Spleen (tissue), 7 donors: ENCODE measurements around the gene CATSPERD.

Experiments
- POLR2A ChIP-seq, 3 donors: fragments of 450-650 bp; IDR thresholded peaks; one replicate each; pipeline ENCODE4 v1.5.1; 2017; ENCODE audit warnings: antibody characterized with exemption in 3 of 3, mild to moderate bottlenecking in 1 of 3
- POLR2AphosphoS5 ChIP-seq, 3 donors: sonication (generic); formaldehyde crosslinking; IDR thresholded peaks; one replicate each; pipeline ENCODE4 v1.5.1; 2017; ENCODE audit warnings: antibody characterized with exemption in 3 of 3
- TF ChIP-seq, protein P1 (sequence below), 11 experiments: fragments of 200-600 bp in 7 of 11; fragments of 450-650 bp in 4 of 11; sonication (generic) in 4 of 11; IDR thresholded peaks in 8 of 11; conservative IDR thresholded peaks in 3 of 11; 1 replicate in 7 of 11; 2 replicates in 4 of 11; pipeline versions ENCODE4 v1.4.0 to v1.8.0; 2016 to 2021; ENCODE audit warnings: antibody characterized with exemption in 11 of 11, inconsistent platforms in 4 of 11, mild to moderate bottlenecking in 1 of 11
- donor health status: DM: no; HTN: no; CAD: no; lungs with moderate emphysema.
- donor health status: DM: no; HTN: no; CAD: no.
- donor health status: DM: no; HTN: no; CAD: no.

DNA sequence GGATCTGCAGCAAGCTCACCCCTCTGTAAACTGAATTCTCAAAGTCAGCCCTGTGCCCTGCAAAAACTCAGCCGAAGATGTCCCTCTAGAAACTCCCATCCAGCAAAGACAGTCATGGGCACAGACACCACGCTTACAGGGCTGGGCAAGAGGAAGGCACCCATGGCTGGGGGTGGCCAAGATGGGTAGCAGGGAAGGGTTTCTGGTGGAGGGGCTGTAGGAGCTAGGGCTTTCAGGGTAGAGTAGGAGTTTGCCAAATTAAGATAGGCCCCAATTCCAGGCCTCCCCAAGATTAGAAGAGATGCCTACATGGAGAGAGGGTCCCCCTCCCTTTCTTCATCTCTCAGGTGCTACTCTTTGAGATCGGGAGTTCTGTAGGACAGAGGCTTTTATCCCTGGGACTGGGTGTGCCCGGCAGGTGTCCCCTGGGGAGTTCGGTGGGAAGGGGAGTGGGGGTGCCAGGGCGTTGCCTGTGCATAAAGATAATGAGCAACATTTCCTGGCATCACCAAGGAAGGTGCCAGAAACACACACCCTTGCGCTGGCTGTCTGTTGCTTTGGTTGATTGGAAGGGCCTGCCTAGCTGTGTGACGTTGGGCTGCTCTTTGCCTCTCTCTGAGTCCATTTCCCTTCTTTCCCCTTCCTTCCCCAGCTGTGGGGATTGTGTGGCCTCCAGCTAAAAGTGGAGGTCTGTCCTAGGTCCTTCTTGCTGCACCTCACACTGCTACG, 93.8 kb downstream of the CATSPERD start:
- TF ChIP-seq, protein P1, sequence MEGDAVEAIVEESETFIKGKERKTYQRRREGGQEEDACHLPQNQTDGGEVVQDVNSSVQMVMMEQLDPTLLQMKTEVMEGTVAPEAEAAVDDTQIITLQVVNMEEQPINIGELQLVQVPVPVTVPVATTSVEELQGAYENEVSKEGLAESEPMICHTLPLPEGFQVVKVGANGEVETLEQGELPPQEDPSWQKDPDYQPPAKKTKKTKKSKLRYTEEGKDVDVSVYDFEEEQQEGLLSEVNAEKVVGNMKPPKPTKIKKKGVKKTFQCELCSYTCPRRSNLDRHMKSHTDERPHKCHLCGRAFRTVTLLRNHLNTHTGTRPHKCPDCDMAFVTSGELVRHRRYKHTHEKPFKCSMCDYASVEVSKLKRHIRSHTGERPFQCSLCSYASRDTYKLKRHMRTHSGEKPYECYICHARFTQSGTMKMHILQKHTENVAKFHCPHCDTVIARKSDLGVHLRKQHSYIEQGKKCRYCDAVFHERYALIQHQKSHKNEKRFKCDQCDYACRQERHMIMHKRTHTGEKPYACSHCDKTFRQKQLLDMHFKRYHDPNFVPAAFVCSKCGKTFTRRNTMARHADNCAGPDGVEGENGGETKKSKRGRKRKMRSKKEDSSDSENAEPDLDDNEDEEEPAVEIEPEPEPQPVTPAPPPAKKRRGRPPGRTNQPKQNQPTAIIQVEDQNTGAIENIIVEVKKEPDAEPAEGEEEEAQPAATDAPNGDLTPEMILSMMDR (IDR thresholded peaks at IDR 0.05 in 8 of 11, conservative IDR thresholded peaks at IDR 0.05 in 3 of 11), result no peak
- TF ChIP-seq POLR2A (IDR thresholded peaks at IDR 0.05) (no peak), POLR2AphosphoS5 (IDR thresholded peaks at IDR 0.05) (no peak)
